Mucosa of stomach (tissue), 1 donor: ENCODE results near the gene TSPO2.

Source experiments
- H3K27me3 ChIP-seq: one replicate; pipeline ENCODE4 v1.7.0; 2013; ENCODE audit warnings: mild to moderate bottlenecking, low read length; ENCODE audit not compliant: control insufficient read depth, insufficient read depth
- H3K36me3 ChIP-seq: one replicate; pipeline ENCODE4 v1.7.0; 2013; ENCODE audit warnings: low read length; ENCODE audit not compliant: control insufficient read depth, insufficient read depth
- H3K4me1 ChIP-seq: one replicate; pipeline ENCODE4 v1.7.0; 2013; ENCODE audit warnings: mild to moderate bottlenecking, low read length; ENCODE audit not compliant: control insufficient read depth, insufficient read depth
- H3K4me3 ChIP-seq: one replicate; pipeline ENCODE4 v1.7.0; 2013; ENCODE audit warnings: low read length
- H3K9ac ChIP-seq: one replicate; pipeline ENCODE4 v1.7.0; 2013; ENCODE audit warnings: mild to moderate bottlenecking, low read length, moderate library complexity
- H3K9me3 ChIP-seq: one replicate; pipeline ENCODE4 v1.7.0; 2013; ENCODE audit warnings: mild to moderate bottlenecking, low read length, moderate library complexity; ENCODE audit not compliant: control insufficient read depth
- donor health status: Pancreatic carcinoma.

TSPO2 gene

GRCh38 chr6:41043151-41043550 is 884 bp downstream of the TSPO2 start:
- H3K4me1 ChIP-seq: peaks cover 58% of the 10 kb centered on the region
- H3K9ac ChIP-seq: no peak overlapping the region
- no peak overlapping the region for H3K4me3 ChIP-seq
- H3K27me3 ChIP-seq: no peaks in the 10 kb centered on the region
- no peaks in the 10 kb centered on the region for H3K9me3 ChIP-seq
- no peaks in the 10 kb centered on the region for H3K36me3 ChIP-seq

- Histone ChIP-seq H3K4me1 (peaks cover 68% of the 10 kb centered on the region), H3K36me3 (no peaks in the 10 kb centered on the region), H3K27me3 (no peaks in the 10 kb centered on the region), H3K9me3 (no peaks in the 10 kb centered on the region), H3K4me3 (no peak overlapping the region), H3K9ac (no peak overlapping the region)
These were observed 3.4 kb downstream of the TSPO2 start for GRCh38 chr6:41045664-41046063.

- no peak overlapping the region for H3K4me3 ChIP-seq
- H3K36me3 ChIP-seq: no peaks in the 10 kb centered on the region
- H3K9me3 ChIP-seq: no peaks in the 10 kb centered on the region
- no peak overlapping the region for H3K9ac ChIP-seq
- H3K27me3 ChIP-seq: no peaks in the 10 kb centered on the region
- H3K4me1 ChIP-seq: peaks cover 65% of the 10 kb centered on the region
These were observed 3.8 kb downstream of the TSPO2 start for GRCh38 chr6:41046084-41046483.

GRCh38 chr6:41047306-41047705 is 5.0 kb downstream of the TSPO2 start:
- peaks cover 65% of the 10 kb centered on the region for H3K4me1 ChIP-seq
- H3K27me3 ChIP-seq: no peaks in the 10 kb centered on the region
- no peaks in the 10 kb centered on the region for H3K9me3 ChIP-seq
- no peaks in the 10 kb centered on the region for H3K36me3 ChIP-seq
- no peak overlapping the region for H3K4me3 ChIP-seq
- peak overlapping the region; percentile 4 for H3K9ac ChIP-seq

- Histone ChIP-seq H3K9ac (no peak overlapping the region), H3K9me3 (no peaks in the 10 kb centered on the region), H3K4me3 (no peak overlapping the region), H3K36me3 (no peaks in the 10 kb centered on the region), H3K27me3 (no peaks in the 10 kb centered on the region), H3K4me1 (peaks cover 64% of the 10 kb centered on the region)
These were observed 5.8 kb downstream of the TSPO2 start for GRCh38 chr6:41047745-41048732.

GRCh38 chr6:41049521-41049920 is 7.3 kb downstream of the TSPO2 start:
- Histone ChIP-seq H3K27me3 (no peaks in the 10 kb centered on the region), H3K9ac (no peak overlapping the region), H3K4me1 (peaks cover 64% of the 10 kb centered on the region), H3K9me3 (no peaks in the 10 kb centered on the region), H3K36me3 (no peaks in the 10 kb centered on the region), H3K4me3 (no peak overlapping the region)

- Histone ChIP-seq H3K27me3 (no peaks in the 10 kb centered on the region), H3K4me3 (no peak overlapping the region), H3K9ac (no peak overlapping the region), H3K4me1 (peaks cover 64% of the 10 kb centered on the region), H3K36me3 (no peaks in the 10 kb centered on the region), H3K9me3 (no peaks in the 10 kb centered on the region)
These were observed 7.7 kb downstream of the TSPO2 start for GRCh38 chr6:41049955-41050354.

- Histone ChIP-seq H3K4me3 (no peak overlapping the region), H3K9me3 (no peaks in the 10 kb centered on the region), H3K36me3 (no peaks in the 10 kb centered on the region), H3K4me1 (peaks cover 62% of the 10 kb centered on the region), H3K27me3 (no peaks in the 10 kb centered on the region), H3K9ac (no peak overlapping the region)
These were observed 8.3 kb downstream of the TSPO2 start for GRCh38 chr6:41050536-41050935.

GRCh38 chr6:41051873-41052272 is 9.6 kb downstream of the TSPO2 start:
- H3K36me3 ChIP-seq: no peaks in the 10 kb centered on the region
- no peaks in the 10 kb centered on the region for H3K27me3 ChIP-seq
- no peak overlapping the region for H3K4me3 ChIP-seq
- H3K9ac ChIP-seq: no peak overlapping the region
- no peaks in the 10 kb centered on the region for H3K9me3 ChIP-seq
- peaks cover 55% of the 10 kb centered on the region for H3K4me1 ChIP-seq

GRCh38 chr6:41053041-41053440 is 10.8 kb downstream of the TSPO2 start, which contains the start of gene APOBEC2:
Gene APOBEC2 (plus strand): TSS chr6:41053202. CDS start chr6:41053348, 146 bp downstream.
- H3K27me3 ChIP-seq: no peaks in the 10 kb centered on the region
- peaks cover 55% of the 10 kb centered on the region for H3K4me1 ChIP-seq
- H3K36me3 ChIP-seq: no peaks in the 10 kb centered on the region
- H3K9ac ChIP-seq: no peak within 1 kb of the TSS
- H3K9me3 ChIP-seq: no peaks in the 10 kb centered on the region
- H3K4me3 ChIP-seq: no peak within 1 kb of the TSS

- H3K27me3 ChIP-seq: no peaks in the 10 kb centered on the region
- no peaks in the 10 kb centered on the region for H3K9me3 ChIP-seq
- no peak overlapping the region for H3K9ac ChIP-seq
- H3K4me3 ChIP-seq: no peak overlapping the region
- H3K4me1 ChIP-seq: peaks cover 58% of the 10 kb centered on the region
- no peaks in the 10 kb centered on the region for H3K36me3 ChIP-seq
These were observed 12.2 kb downstream of the TSPO2 start for GRCh38 chr6:41054511-41054910.

GRCh38 chr6:41055149-41055548 is 12.9 kb downstream of the TSPO2 start:
- Histone ChIP-seq H3K4me3 (no peak overlapping the region), H3K4me1 (peaks cover 54% of the 10 kb centered on the region), H3K9me3 (no peaks in the 10 kb centered on the region), H3K27me3 (no peaks in the 10 kb centered on the region), H3K36me3 (no peaks in the 10 kb centered on the region), H3K9ac (no peak overlapping the region)
